Measurements from ENCODE around the gene TST. TPM values are rescaled to one million over a fixed set of nuclear protein-coding genes. Genes with fewer than 3 reads are reported as not detected.

TST gene
- total and polyA plus RNA-seq, 2 of the 8 experiments (the other 6 are each of a cell fraction or from before 2014, with no cell fraction given): 22.6 to 61.6 TPM

DNA sequence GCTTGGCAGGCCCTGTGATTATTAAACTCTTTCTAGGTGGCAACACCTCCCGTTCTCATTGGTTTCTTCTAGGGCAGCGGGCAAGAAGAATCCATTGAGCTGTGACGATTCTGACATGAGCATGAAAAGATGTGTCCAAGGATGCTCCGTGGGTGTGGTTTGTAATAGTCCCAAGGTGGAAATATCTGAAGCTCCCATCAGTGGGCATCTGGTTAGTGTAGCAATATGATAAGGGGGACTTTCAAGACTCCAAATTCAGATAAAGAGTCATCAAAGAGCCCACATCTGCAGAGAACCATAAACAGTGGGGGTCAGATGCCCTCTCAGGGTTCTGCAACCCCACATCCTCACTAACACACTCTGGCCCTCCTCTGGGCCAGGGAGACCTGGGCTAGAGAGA lies 42.6 kb downstream of the TST start:
- ChIA-PET CTCF (ENCODE audit: partially characterized antibody) (interaction anchor here (0.6 to 11.4 kb wide), 46 partner anchors 10 to 453 kb away, joined by 3 to 96 read pairs (median 5); partner anchors contain the start of genes MPST, NCF4 and TST), POLR2A (ENCODE audit: partially characterized antibody) (interaction anchor here (1.1 kb wide), 1 partner anchor 52 kb away, joined by 3 read pairs; no protein-coding TSS in a partner anchor)
- H4K91ac ChIP-seq (replicated peaks; ENCODE audit: insufficient read length, low read length): no peak overlapping the region
- DNase-seq (ENCODE audit: low read depth in 1 of 2, low spot score in 2 of 2) (no peak), FAIRE-seq (no peak)
- H2AFZ ChIP-seq (ENCODE audit: low read length): no peak overlapping the region
- no peaks in the 10 kb centered on the region; a peak in 1 of 7 replicates for H3K4me1 ChIP-seq (replicated peaks in 1 of 4; ENCODE audit: control insufficient read depth in 3 of 4, insufficient read depth in 4 of 4, low read length in 3 of 4)
- H4K20me1 ChIP-seq (replicated peaks in 1 of 2; ENCODE audit: control insufficient read depth in 1 of 2, insufficient read depth in 2 of 2, low read length in 2 of 2): no peaks in the 10 kb centered on the region
- no peaks in the 10 kb centered on the region; a peak in 1 of 7 replicates for H3K27me3 ChIP-seq (replicated peaks in 1 of 4; ENCODE audit: control insufficient read depth in 3 of 4, extremely low read depth in 1 of 4, insufficient read depth in 3 of 4, low read length in 3 of 4)
- H4K8ac ChIP-seq (ENCODE audit: extremely low read depth, insufficient read depth, low read length): peak overlapping the region; percentile 42; the same call in 1 of the 2 replicates
- 74% methylated on average over 4 of the region's 4 CpGs; no CpG with 5 or more reads in 1 of the 2 experiments for WGBS, 2 experiments (ENCODE audit: extremely low coverage in 1 of 2, insufficient coverage in 1 of 2, insufficient read length in 1 of 2, insufficient replicate concordance in 2 of 2, low coverage in 1 of 2, low lambda C conversion rate in 2 of 2, missing lambda C conversion rate in 1 of 2)
- H3K4me3 ChIP-seq (ENCODE audit: extremely low read depth in 1 of 4, insufficient read depth in 2 of 4, low read depth in 3 of 4, low read length in 4 of 4): no peak overlapping the region
- no peak overlapping the region for H2BK120ac ChIP-seq (replicated peaks; ENCODE audit: low read depth, low read length)
- H3K56ac ChIP-seq (replicated peaks; ENCODE audit: insufficient read length, low read depth, low read length): no peak overlapping the region
- H3K4ac ChIP-seq (replicated peaks; ENCODE audit: insufficient read length, low read depth, low read length): no peak overlapping the region
- H2BK5ac ChIP-seq (ENCODE audit: low read depth, low read length): no peak overlapping the region
- H3K18ac ChIP-seq (ENCODE audit: extremely low read depth, low read length): no peak overlapping the region
- H3K9ac ChIP-seq (replicated peaks in 1 of 4; ENCODE audit: extremely low read depth in 1 of 4, low read depth in 3 of 4, low read length in 3 of 4): no peak overlapping the region
- no peak overlapping the region for H2BK15ac ChIP-seq (ENCODE audit: low read length)
- H2BK12ac ChIP-seq (ENCODE audit: low read depth, low read length): no peak overlapping the region
- no peaks in the 10 kb centered on the region for H3K79me1 ChIP-seq (ENCODE audit: low read depth, low read length)
- no peak overlapping the region for H3K27ac ChIP-seq (ENCODE audit: low read depth, low read length)
- no peak overlapping the region for H3K23ac ChIP-seq (ENCODE audit: insufficient read length)
- no peaks in the 10 kb centered on the region for H3K79me2 ChIP-seq (ENCODE audit: control insufficient read depth in 1 of 2, insufficient read depth in 2 of 2, low read length in 2 of 2)
- H3K23me2 ChIP-seq (ENCODE audit: low read depth, low read length): no peaks in the 10 kb centered on the region
- H3K4me2 ChIP-seq (ENCODE audit: insufficient read depth in 1 of 2, low read depth in 2 of 2, low read length in 2 of 2): no peak overlapping the region
- no peaks in the 10 kb centered on the region for H3K9me3 ChIP-seq (ENCODE audit: insufficient read depth in 2 of 2, low read depth in 1 of 2, low read length in 1 of 2)
- no peak overlapping the region for H2BK20ac ChIP-seq (ENCODE audit: low read length)
- H3K36me3 ChIP-seq (ENCODE audit: control insufficient read depth in 2 of 4, insufficient read depth in 4 of 4, low read length in 3 of 4): no peaks in the 10 kb centered on the region
- H3K14ac ChIP-seq (ENCODE audit: insufficient read length): no peak overlapping the region
- H4K5ac ChIP-seq (ENCODE audit: insufficient read length, low read depth, low read length): no peak overlapping the region
- H2AK5ac ChIP-seq (ENCODE audit: low read depth, low read length): no peak overlapping the region
- TF ChIP-seq KDM1A (IDR thresholded peaks at IDR 0.05; ENCODE audit: borderline replicate concordance, low read length) (no peak), MAFK (IDR thresholded peaks at IDR 0.05; ENCODE audit: low read depth, low read length) (no peak), SP2 (IDR thresholded peaks at IDR 0.05; ENCODE audit: low read length) (no peak), TEAD4 (IDR thresholded peaks at IDR 0.05; ENCODE audit: low read depth, low read length) (no peak), BCL11A (IDR thresholded peaks at IDR 0.05; ENCODE audit: low read depth in 2 of 2, low read length in 2 of 2) (no peak), JUND (IDR thresholded peaks at IDR 0.05; ENCODE audit: low read length) (no peak), SIX5 (IDR thresholded peaks at IDR 0.05; ENCODE audit: low read depth, low read length) (no peak)
- TF ChIP-seq, protein P1, sequence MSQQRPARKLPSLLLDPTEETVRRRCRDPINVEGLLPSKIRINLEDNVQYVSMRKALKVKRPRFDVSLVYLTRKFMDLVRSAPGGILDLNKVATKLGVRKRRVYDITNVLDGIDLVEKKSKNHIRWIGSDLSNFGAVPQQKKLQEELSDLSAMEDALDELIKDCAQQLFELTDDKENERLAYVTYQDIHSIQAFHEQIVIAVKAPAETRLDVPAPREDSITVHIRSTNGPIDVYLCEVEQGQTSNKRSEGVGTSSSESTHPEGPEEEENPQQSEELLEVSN (IDR thresholded peaks at IDR 0.05): no peak

Data from H1 (cell line).